Neural progenitor cell (in vitro differentiated cells): ENCODE data around the gene HNRNPA2B1. TPM values are rescaled to one million over a fixed set of nuclear protein-coding genes. Genes with fewer than 3 reads are reported as not detected.
A peak's percentile ranks its signal among the peaks of the same experiment; 100 is the strongest.

Source experiments
- DNase-seq: peaks from one replicate; pipeline ENCODE4 v3.0.0-alpha.2; 2016; ENCODE audit warnings: low spot score
- H2AFZ ChIP-seq: fragments of 200-600 bp; sonication (generic); replicated peaks from 2 replicates; pipeline ENCODE4 v1.6.1; 2016; ENCODE audit warnings: antibody characterized with exemption
- H3F3A ChIP-seq: fragments of 200-600 bp; sonication (generic); 2 replicates; pipeline ENCODE4 v1.6.1; 2016; ENCODE audit warnings: antibody characterized with exemption, low read depth
- H3K27ac ChIP-seq: fragments of 200-600 bp; sonication (generic); 2 replicates; pipeline ENCODE4 v1.5.1; 2016; ENCODE audit warnings: mild to moderate bottlenecking
- H3K27me3 ChIP-seq: fragments of 200-600 bp; sonication (generic); 2 replicates; pipeline ENCODE4 v1.6.1; 2016; ENCODE audit warnings: mild to moderate bottlenecking, moderate library complexity
- H3K36me3 ChIP-seq: fragments of 200-600 bp; sonication (generic); 2 replicates; pipeline ENCODE4 v1.5.1; 2016
- H3K4me1 ChIP-seq: fragments of 200-600 bp; sonication (generic); 2 replicates; pipeline ENCODE4 v1.6.1; 2016; ENCODE audit warnings: mixed run types
- H3K4me2 ChIP-seq: fragments of 200-600 bp; sonication (generic); 2 replicates; pipeline ENCODE4 v1.6.1; 2016
- H3K4me3 ChIP-seq: fragments of 200-600 bp; sonication (generic); 2 replicates; pipeline ENCODE4 v1.5.1; 2016
- H3K79me2 ChIP-seq: fragments of 200-600 bp; sonication (generic); 2 replicates; pipeline ENCODE4 v1.6.1; 2016; ENCODE audit warnings: low read depth
- H3K9ac ChIP-seq: fragments of 200-600 bp; sonication (generic); 2 replicates; pipeline ENCODE4 v1.6.1; 2016
- H3K9me3 ChIP-seq: fragments of 200-600 bp; sonication (generic); 2 replicates; pipeline ENCODE4 v1.5.1; 2016; ENCODE audit warnings: low read depth
- H4K20me1 ChIP-seq: fragments of 200-600 bp; sonication (generic); 2 replicates; pipeline ENCODE4 v1.6.1; 2016; ENCODE audit warnings: low read depth
- H3K27ac Mint-ChIP-seq: 3 replicates; pipeline ENCODE4 v1.8.0; 2021; ENCODE audit warnings: mixed read lengths
- H3K27me3 Mint-ChIP-seq: 2 replicates; pipeline ENCODE4 v1.8.0; 2022; ENCODE audit warnings: low read depth, mild to moderate bottlenecking, inconsistent platforms, moderate library complexity, mixed read lengths; ENCODE audit not compliant: insufficient read depth
- H3K36me3 Mint-ChIP-seq: 3 replicates; pipeline ENCODE4 v1.8.0; 2021; ENCODE audit warnings: mixed read lengths
- H3K4me1 Mint-ChIP-seq: 3 replicates; pipeline ENCODE4 v1.8.0; 2021; ENCODE audit warnings: mixed read lengths
- H3K4me3 Mint-ChIP-seq: 3 replicates; pipeline ENCODE4 v1.8.0; 2021; ENCODE audit warnings: mild to moderate bottlenecking, moderate library complexity, mixed read lengths
- H3K9me3 Mint-ChIP-seq: 3 replicates; pipeline ENCODE4 v1.8.0; 2020; ENCODE audit warnings: mixed read lengths
- EZH2 ChIP-seq: fragments of 200-600 bp; sonication (generic); IDR thresholded peaks from 2 replicates; pipeline ENCODE4 v1.6.1; 2017; ENCODE audit warnings: antibody characterized with exemption, mild to moderate bottlenecking, moderate library complexity
- EZH2phosphoT487 ChIP-seq: fragments of 200-600 bp; sonication (generic); IDR thresholded peaks from 2 replicates; pipeline ENCODE4 v1.6.1; 2017; ENCODE audit warnings: antibody characterized with exemption
- total RNA-seq: library from RNA; depleted of rRNA; stranded (reverse); fragments of >200 nt; gene quantifications from 2 replicates; pipeline ENCODE4 v1.2.3, GENCODE V29; 2015; ENCODE audit warnings: low replicate concordance
- TF ChIP-seq, protein P1 (sequence below): fragments of 200-600 bp; sonication (generic); IDR thresholded peaks from 2 replicates; pipeline ENCODE4 v1.5.1; 2017; ENCODE audit warnings: antibody characterized with exemption, mild to moderate bottlenecking

HNRNPA2B1 gene
- total RNA-seq, 1 donor from 2014 or later: 601 TPM

DNA sequence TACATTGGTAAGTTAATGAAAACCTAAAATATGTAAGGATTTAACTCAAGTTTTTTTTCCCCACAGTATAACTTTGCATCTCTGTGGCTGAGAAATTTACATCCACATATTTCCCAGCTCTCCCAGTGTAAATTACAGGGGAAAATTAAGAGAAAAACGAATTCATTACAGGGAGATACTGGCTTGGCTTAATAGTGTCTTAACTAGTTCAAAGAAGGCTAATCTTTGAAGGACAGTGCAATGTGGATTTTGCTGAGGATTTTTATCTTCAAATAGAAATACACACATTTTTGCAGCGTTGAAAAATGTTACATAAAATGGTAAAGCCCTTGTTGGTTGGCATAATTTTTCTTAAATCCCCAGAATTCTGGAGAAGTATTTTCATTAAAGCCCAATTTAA lies 2.5 kb upstream of the HNRNPA2B1 start:
- no peak for TF ChIP-seq EZH2phosphoT487
- TF ChIP-seq, protein P1, sequence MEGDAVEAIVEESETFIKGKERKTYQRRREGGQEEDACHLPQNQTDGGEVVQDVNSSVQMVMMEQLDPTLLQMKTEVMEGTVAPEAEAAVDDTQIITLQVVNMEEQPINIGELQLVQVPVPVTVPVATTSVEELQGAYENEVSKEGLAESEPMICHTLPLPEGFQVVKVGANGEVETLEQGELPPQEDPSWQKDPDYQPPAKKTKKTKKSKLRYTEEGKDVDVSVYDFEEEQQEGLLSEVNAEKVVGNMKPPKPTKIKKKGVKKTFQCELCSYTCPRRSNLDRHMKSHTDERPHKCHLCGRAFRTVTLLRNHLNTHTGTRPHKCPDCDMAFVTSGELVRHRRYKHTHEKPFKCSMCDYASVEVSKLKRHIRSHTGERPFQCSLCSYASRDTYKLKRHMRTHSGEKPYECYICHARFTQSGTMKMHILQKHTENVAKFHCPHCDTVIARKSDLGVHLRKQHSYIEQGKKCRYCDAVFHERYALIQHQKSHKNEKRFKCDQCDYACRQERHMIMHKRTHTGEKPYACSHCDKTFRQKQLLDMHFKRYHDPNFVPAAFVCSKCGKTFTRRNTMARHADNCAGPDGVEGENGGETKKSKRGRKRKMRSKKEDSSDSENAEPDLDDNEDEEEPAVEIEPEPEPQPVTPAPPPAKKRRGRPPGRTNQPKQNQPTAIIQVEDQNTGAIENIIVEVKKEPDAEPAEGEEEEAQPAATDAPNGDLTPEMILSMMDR: no peak
- TF ChIP-seq EZH2: no peak
- H4K20me1 ChIP-seq: peaks cover 77% of the 10 kb centered on the region
- peaks cover 4% of the 10 kb centered on the region for H3K27me3 Mint-ChIP-seq
- H3K36me3 ChIP-seq: peaks cover 32% of the 10 kb centered on the region
- peaks cover 91% of the 10 kb centered on the region for H3K79me2 ChIP-seq
- H2AFZ ChIP-seq: no peak overlapping the region
- H3K4me1 ChIP-seq: peaks cover 31% of the 10 kb centered on the region
- H3K9me3 ChIP-seq: no peaks in the 10 kb centered on the region
- peak overlapping the region; percentile 95 for H3K4me3 Mint-ChIP-seq
- H3F3A ChIP-seq: peaks cover 40% of the 10 kb centered on the region
- peak overlapping the region; percentile 91 for H3K4me3 ChIP-seq
- peak overlapping the region; percentile 93 for H3K27ac Mint-ChIP-seq
- DNase-seq: no peak
- H3K27ac ChIP-seq: no peak overlapping the region
- no peaks in the 10 kb centered on the region for H3K27me3 ChIP-seq
- H3K4me1 Mint-ChIP-seq: peaks cover 29% of the 10 kb centered on the region
- peak overlapping the region; percentile 89 for H3K9ac ChIP-seq
- H3K4me2 ChIP-seq: peak overlapping the region; percentile 86
- peaks cover 50% of the 10 kb centered on the region for H3K36me3 Mint-ChIP-seq
- H3K9me3 Mint-ChIP-seq: peaks cover 9% of the 10 kb centered on the region

DNA sequence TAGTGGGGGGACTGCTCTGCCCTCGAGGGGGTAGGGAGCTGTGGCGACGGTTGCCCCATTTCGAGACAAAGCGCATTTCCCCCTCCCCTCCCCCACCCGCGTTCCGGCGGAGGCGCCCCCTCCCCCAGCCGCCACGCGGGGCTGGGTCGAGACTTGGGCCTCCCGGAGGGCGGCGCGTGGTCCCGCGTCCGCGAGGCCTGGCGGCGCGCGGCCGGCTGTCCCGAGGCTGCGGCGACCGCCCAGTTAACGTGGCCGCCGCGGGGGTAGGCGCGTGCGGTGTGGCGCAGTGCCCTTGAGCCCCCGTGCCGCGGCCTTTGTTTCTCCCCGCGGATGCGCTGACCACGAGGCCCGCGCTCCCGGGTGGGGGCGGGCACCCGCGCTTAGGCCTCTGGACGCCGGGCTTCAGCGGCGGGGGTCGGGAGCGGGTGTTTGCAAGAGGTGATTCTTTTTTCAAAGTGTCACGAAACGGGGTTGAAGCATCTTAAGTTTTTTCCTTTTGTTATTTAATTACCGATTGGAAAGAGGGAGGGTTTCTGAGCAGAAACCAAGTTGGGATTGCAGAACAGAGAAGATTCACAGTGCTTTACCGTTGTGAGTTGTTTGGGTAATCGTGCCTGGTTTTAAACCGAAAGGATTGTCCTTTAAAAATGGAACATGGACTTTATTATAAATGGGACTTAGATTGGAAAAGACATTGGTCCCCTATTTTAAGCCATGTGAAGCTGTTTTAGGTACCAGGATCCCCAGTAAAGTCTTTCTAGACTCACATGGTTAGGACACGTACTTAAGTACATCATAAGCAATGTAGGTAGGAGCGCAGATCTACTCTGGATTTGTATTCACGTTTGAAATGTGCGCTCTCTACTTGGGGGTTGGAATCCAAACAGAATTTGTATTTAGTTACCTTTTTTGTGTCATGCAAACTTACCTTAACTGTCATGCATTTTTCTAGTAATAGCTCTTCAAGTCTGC lies 1.8 kb upstream of the HNRNPA2B1 start:
- peaks cover 4% of the 10 kb centered on the region for H3K27me3 Mint-ChIP-seq
- Histone ChIP-seq H3K36me3 (peaks cover 30% of the 10 kb centered on the region), H3K79me2 (peaks cover 91% of the 10 kb centered on the region), H4K20me1 (peaks cover 77% of the 10 kb centered on the region), H3K4me1 (peaks cover 31% of the 10 kb centered on the region), H3K9me3 (no peaks in the 10 kb centered on the region), H3K27me3 (no peaks in the 10 kb centered on the region), H3K4me3 (peak overlapping the region; percentile 91), H3K9ac (peak overlapping the region; percentile 89), H3K27ac (peak overlapping the region; percentile 97), H3F3A (peaks cover 47% of the 10 kb centered on the region), H2AFZ (no peak overlapping the region), H3K4me2 (peak overlapping the region; percentile 86)
- peak overlapping the region; percentile 93 for H3K27ac Mint-ChIP-seq
- H3K9me3 Mint-ChIP-seq: peaks cover 9% of the 10 kb centered on the region
- peak overlapping the region; percentile 95 for H3K4me3 Mint-ChIP-seq
- H3K4me1 Mint-ChIP-seq: peaks cover 32% of the 10 kb centered on the region
- no peak for TF ChIP-seq EZH2
- TF ChIP-seq EZH2phosphoT487: no peak
- H3K36me3 Mint-ChIP-seq: peaks cover 46% of the 10 kb centered on the region
- peak; percentile 73 for DNase-seq

DNA sequence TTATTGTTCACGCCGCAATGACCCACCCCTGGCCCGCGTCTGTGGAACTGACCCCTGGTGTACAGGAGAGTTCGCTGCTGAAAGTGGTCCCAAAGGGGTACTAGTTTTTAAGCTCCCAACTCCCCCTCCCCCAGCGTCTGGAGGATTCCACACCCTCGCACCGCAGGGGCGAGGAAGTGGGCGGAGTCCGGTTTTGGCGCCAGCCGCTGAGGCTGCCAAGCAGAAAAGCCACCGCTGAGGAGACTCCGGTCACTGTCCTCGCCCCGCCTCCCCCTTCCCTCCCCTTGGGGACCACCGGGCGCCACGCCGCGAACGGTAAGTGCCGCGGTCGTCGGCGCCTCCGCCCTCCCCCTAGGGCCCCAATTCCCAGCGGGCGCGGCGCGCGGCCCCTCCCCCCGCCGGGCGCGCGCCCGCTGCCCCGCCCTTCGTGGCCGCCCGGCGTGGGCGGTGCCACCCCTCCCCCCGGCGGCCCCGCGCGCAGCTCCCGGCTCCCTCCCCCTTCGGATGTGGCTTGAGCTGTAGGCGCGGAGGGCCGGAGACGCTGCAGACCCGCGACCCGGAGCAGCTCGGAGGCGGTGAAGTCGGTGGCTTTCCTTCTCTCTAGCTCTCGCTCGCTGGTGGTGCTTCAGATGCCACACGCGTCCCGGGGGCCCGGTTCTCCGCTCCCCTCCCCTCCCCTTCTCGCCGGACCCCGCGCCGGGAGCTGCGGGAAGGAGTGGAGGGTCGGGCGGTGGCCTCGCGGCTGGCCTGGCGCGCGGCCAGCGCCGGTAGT lies 887 bp upstream of the HNRNPA2B1 start, which contains the start of gene CBX3:
TSS of gene CBX3 (plus strand) at position 499 of the 772 bp plus-strand sequence. CDS start 1,254 bp downstream, outside the sequence.
- Histone ChIP-seq H3K9me3 (no peaks in the 10 kb centered on the region), H2AFZ (peak within 1 kb of the TSS; percentile 54), H3K27ac (peak within 1 kb of the TSS; percentile 99), H3K4me1 (peaks cover 37% of the 10 kb centered on the region), H3K79me2 (peaks cover 91% of the 10 kb centered on the region), H3K36me3 (peaks cover 30% of the 10 kb centered on the region), H3K27me3 (no peaks in the 10 kb centered on the region), H3F3A (peaks cover 55% of the 10 kb centered on the region), H4K20me1 (peaks cover 77% of the 10 kb centered on the region), H3K4me2 (peak within 1 kb of the TSS; percentile 96), H3K4me3 (peak within 1 kb of the TSS; percentile 91), H3K9ac (peak within 1 kb of the TSS; percentile 96)
- Mint-ChIP-seq H3K27me3 (peaks cover 4% of the 10 kb centered on the region), H3K4me3 (peak within 1 kb of the TSS; percentile 97), H3K36me3 (peaks cover 49% of the 10 kb centered on the region), H3K27ac (peak within 1 kb of the TSS; percentile 99), H3K9me3 (peaks cover 9% of the 10 kb centered on the region), H3K4me1 (peaks cover 40% of the 10 kb centered on the region)
- peak; percentile 99 for DNase-seq
- TF ChIP-seq EZH2: no peak
- TF ChIP-seq EZH2phosphoT487: no peak
- TF ChIP-seq, protein P1: no peak
